Right kidney (tissue), 1 donor: ENCODE measurements around the gene TFEC.

ENCODE experiments used
- DNase-seq: peaks from one replicate; pipeline ENCODE4 v3.0.0-alpha.2; 2016

Gene TFEC

DNA sequence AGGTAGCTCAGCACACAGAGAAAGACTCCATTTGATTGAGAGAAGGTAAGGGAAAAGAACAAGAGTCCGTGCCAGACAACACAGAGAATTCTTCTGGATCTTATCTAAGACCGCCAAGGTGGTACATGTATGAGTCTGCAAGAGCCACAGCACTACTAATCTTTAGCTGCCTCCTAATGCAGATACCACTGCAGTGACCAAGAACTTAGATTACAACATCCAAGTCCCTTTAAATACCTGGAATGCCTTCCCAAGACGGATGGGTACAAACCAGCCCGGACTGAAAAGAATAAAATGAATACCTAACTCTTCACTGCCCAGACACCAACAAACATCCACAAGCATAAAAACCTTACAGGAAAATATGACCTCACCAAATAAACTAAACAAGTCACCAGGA is 33.3 kb downstream of the TFEC start:
- DNase-seq: no peak

DNA sequence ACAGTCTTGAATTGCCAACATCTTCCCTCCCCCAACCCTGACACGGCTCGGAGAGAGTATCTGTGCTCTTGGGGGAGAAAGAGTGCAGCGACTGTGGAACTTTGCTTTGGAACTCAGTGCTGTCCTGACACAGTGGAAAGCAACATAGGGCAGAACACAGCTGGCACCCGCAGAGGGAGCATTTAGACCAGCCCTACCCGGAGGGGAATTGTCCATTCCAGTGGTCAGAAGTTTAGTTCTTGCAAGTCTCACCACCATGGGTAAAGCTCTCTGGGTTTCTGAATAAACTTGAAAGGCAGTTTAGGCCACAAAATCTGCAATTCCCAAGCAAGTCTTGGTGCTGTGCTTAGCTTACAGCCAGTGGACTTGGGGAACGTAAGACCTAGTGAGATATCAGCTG is 34.9 kb downstream of the TFEC start:
- no peak for DNase-seq

DNA sequence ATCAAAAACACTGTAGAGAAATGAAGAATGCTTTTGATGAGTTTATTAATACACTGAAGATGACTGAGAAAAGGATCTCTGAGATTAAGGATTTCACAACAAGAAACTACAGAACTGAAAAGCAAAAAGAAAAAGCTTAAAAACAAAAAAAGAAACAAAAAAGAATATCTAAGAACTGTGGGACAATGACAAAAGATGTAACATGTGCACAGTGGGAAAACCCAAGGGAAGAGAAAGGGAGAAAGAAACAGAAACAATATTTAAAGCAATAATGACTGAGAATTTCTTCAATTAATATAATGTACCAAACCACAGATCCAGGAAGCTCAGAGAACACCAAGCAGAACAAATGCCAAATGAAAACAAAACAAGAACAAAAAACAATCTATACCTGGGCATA is 42.2 kb downstream of the TFEC start:
- no peak for DNase-seq

DNA sequence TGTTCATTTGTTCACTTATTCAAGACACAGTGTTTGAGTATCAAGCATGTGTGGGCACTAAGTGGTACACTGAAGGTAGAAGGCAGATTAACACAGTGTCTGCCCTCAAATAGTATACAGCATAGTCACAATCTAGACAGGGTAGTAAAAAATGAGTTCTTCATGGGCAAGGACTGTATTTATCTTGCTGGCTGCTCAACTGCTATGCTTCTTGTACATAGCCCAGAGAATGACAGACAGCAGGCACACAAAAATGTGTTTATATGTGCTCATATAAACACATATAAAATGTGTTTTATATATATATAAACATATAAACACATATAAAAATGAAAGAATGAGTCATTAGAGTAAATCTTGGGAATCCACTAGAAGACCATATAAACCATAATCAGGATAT is 43.1 kb downstream of the TFEC start:
- DNase-seq: no peak

DNA sequence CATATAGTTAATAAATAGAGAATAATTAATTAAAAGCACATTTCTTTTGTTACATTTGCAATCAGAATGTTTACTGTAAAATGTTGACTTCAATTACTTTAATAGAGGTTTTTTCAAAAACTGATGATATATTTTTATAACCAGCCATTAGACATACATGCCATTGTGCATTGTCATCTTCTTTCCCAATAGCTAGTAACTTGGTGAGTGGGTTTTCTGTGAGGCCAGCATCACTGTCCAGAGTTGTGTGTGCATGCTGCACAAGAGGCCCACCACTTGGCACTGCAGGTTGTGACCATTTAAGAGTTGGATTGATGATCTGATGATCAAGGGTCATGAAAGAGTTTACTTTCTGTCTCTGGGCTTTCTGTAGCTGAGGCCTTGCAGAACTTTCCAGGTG is 46.5 kb downstream of the TFEC start:
- DNase-seq: no peak

DNA sequence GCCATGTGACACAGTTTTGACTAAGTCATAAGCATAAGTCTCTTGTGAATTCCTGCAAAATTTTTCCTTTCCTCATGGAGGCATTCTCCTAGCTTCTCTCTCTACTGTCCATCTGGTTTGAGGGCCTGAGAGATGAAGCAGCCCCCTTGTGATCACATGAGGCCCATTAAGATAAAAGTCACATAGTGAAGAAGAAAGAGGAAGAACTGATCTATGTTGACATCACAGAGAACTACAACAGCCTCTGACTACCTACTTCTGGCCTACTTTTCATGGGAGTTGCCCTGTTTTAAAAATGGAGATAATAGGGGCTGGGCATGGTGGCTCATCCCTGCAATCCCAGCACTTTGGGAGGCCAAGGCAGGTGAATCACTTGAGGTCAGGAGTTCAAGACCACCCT is 50.4 kb downstream of the TFEC start:
- DNase-seq: no peak

DNA sequence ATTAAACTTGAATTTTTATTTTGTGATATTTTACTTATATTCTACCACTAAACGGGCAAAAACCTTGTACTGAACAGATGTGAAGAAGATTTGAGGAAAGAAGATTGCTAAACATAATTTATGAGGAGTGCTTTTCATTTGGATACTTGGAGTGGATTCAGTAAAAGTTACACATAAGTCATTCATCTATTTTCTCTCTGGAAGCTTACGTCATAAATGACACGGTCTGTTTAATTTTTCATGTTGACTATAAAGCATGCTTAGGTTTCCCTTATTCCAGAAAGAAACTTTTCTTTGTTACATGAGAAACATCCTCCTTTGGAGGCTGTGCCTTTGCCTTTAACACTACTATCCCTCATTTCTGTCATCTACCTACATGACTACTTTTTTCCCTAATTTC is 53.9 kb downstream of the TFEC start:
- no peak for DNase-seq

DNA sequence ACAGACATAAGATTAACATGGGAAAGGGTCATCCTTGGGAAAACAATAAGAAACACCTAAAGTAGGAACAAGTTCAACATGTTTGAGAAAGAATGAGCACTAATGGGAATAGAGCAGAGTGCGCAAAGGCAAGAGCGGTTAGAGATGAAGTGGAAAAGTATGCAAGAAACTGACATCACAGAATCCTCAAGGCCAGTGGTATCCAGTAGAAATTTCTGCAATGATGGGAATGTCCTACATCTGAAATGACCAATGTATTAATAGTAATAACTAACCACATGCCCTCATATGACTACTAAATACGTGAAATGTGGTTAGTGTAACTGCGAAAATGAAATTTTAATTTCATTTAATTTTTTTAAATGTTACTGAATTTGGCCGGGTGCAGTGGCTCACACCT is 54.8 kb downstream of the TFEC start:
- no peak for DNase-seq

DNA sequence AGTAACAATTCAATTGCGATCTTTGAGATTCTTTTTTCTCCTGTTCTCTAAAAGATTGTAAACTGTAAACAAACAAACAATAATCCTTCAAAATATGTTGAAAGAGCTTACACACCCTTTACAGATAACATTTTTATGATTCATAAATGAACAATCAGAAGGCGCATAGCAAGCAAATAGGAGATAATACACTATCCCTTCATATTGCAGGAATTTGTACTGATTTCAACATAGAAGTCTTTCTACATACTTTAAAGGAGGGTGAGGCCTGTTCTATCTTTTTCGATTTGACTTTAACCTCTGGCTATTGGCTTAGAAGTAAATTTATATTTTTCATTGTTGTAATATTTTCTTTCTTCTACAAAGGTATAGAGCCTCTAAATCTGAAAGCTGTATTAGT is 57.2 kb downstream of the TFEC start:
- DNase-seq: no peak

DNA sequence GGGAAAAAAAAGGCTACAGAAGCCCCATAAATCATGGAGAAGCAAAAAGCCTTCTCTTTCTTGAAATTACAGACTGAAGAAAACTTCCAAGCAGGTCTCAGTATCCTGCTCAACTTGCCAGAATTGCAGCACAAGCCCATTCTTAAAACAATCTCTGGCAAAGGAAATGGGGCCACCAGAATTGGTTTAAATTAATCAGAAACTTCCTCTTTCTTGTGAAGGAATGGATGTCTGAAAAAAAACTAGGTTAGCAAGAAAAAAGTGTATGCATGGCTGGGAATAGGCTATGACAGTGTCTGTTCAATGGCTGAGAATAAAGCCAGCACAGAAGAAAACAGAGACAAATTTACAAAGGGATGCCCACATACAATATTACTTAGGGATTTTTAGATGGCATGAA is 59.1 kb downstream of the TFEC start:
- no peak for DNase-seq

DNA sequence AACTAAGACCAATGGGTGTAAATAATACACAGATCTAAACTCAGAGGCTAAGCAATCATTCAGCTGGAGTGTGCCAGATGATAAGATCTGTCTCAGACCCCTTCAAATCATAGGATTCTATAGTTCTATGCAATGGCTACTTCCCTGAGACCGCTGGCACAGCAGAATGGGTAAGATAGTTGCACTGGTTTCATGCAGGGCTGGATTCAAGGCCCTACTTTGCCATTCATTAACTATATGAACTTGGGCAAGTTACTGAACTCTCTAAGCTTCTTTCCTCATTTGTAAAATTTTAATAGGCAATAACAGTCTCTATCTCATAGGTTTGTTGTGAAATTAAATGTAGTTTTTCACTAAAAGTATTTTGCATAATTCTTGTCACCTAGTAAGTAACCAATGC is 62.0 kb downstream of the TFEC start:
- DNase-seq: peak; percentile 6

DNA sequence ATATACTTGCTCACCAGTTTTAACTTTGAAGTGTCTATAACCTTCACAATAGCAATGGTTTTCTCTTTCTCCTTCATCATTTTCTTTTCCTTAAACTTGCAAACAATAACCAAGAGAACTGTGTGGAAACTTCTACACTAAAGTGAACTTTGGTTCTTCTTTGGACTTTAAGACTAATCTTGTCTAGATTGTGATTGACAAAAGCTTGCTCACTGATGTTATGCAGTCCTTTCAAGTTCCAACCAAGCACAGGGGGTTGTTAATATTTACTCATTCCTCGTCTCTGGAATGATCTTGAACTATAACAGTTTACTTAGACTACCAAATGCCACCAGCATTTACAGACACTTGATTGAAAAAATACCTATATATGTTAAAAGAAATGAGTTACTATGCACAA is 62.4 kb downstream of the TFEC start:
- no peak for DNase-seq

DNA sequence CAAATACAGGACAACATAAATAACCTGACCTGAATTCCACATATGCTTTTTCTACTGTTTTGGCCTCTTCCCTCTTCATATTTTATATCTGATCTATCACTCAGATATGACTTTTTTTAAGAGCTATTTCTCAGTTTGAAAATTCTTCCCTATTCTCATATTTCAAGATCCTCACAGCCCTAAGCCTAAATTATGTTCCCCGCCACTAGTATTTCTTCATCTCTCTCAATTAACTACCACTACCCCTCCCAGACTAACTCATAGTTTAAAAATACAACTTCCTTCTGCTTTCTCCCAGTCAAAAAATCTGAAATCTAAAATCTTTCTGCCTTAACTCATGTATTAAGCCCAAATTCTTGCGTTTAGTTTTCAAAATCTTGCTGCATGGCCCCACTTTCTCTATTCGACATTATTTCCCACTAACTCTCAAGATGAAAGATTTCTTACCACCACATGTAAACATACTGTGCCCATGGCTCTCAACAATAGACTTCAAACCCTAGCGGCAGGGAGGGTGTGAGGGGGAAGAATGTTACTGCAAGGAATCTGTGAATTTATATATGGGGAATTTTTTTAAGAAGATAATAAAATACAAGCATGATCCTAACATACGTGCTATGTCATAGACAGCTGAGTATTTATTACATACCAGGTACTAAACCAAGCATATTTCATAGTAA is 64.6 kb downstream of the TFEC start:
- no peak for DNase-seq

DNA sequence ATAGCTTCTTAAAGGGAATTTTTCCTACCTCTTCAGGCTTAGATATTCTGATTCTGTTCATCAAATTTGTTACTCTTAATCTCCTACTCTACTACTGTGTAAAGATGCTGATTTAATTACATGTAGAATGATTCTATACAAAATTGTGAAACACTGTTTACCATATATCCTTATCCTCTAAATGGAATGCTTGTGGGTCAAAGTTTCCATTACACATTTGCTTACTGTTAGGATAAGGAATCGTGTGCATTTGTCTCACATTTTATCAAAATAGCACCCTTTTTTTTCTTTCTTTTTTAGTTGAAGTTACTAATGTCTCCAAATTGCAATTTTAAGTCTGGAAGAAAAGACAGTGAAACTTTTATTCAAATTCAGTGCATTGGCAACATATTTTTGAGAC is 65.3 kb downstream of the TFEC start:
- DNase-seq: no peak

DNA sequence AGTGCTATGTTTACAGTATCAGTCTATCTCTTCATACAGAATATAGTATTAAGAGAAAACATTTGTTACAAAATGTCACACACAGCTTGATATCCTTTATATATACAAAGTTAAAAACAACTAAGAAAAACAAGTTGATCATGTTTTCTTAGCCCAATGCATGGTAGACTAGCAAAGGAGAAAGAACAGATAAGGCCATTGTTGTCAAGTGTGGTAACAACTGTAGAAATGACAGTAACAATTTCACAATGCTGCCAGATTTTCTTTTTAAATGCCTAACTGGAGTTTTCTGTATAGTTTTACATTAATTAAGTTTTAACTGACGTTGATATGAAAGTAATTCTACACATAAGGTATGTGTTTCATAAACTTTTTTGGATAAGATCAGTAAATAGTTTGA is 65.8 kb downstream of the TFEC start:
- no peak for DNase-seq

DNA sequence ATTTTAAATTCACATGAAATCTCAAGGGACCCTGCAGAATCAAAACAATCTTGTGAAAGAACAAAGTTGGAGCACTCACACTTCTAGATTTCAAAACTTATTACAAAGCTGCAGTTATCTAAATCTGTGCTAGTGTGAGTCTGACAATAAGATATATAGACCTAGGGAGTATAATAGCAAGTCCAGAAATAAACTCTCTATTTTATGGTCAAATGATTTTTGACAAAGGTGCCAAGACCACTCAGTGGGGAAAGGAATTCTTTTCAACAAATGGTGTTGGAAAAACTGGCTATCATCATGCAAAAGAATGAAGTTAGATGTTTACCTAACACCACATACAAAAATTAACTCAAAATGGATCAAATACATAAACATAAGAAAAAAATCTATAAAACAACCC is 68.2 kb downstream of the TFEC start:
- DNase-seq: no peak

DNA sequence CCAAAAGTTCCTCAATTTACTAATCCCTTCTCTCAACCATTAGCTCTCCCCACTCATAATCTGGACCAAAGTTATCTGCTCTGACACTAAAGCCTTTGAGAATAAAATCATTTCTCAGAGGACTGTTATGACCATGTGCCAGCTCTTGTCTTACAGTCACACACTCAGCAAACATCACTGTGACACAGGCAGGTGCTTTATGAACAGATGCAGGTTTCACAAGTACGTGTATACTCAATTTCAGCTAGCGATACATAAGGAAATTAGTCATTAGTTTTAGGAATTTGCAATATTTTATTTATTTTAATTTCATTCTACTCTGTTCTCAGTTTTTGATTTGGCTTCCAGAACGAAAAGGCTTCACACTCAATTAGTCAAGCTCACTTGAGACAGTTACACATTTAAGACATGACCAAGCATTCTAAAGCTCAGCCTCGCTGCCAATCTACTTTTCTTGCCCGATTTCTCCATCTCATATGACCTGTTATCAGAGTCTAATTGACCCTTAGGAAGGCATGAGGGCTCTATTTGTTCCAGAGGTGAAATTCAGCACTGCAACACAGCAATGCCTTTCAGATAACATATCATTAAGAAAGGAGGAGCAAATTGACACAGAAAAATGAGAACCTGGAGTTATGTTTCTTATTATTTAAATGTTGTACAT is 76.8 kb downstream of the TFEC start:
- DNase-seq: no peak

DNA sequence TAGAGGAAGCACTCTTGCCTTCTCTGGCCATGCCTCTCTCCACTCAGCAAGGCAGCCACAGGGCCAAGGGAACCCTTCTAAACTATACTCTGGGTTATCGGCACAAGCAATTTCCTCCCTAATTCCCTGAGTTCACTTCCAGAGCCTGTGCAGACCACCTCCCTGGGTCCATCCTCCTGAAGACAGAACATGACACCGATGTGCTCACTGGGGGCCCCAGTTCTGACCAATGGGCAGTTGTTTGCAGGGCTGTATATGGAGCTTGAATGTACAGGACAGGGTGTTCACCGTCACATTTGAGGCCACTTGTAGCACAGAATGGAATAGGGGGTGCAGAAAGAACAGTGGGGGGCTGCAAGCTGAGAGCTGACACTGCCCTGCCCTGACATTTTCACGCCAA is 77.7 kb downstream of the TFEC start:
- DNase-seq: no peak

DNA sequence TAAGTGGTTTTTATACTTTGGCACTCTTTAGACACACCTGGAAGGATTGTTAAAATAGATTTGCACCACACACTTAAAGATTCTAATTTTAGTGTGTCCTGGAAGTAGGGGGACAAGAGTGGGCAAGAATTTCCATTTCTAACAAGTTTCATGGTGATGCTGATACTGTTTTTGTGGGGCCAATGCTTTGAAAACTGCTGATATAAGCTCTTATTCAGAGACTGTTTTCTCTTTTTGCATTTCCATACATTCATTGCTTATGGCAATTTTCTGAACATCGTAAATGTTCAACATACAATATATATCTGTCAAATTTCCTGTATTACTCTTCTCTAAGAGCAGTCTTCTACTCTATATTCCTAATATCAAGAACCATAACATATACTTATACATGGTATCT is 79.0 kb downstream of the TFEC start:
- DNase-seq: no peak

DNA sequence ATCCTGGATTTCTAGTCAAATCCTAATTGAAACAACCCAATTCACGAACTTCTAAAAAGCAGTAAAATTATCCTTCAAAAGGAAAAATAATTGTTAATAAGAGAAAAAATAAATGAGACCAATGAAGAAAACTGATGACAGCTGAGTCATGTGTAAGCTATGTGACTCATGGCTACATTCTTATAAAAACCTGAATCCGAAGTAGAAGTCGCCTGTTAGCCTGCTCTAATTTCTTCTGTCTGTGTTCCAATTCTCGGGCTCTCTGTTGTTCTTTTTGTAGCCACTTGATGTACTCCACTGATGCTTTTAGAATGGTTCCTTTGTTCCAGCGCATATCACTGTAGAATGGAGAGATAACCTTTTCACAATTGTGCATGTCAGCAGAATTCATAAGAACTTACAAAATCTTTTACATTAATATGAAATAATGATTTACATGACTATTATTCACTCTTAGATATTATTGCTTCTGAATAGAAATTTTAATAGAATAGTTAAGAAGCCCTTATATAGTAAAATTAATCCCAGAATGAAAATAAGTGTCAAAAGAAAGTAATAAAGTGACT is 88.8 kb downstream of the TFEC start:
- no peak for DNase-seq

DNA sequence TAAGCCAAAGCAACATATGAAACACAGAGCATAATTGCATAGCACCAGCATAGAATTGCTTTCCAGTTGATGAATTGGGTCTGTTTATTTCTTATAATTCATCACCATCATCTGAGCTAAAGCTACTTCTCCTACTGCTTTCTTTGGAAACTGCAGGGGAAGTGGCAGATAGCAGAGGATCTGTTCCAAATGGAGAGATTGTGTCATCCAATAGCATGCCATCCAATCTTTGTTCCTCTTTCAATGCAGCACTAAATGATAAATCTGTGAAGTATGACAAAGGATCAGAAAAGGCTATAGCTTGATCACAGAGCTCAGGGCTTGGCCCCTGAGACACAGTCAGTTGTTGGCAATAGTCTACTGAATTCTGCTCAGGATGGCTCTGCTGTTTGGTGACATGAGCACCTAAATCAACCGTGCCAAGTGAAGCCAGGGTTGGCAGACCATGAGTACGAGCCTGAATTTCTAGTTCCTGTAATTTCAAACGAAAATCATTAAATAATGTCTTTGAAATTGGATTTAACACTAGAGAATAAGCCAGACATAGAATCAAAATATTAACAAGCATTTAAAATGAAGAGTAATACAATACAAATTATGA is 90.0 kb downstream of the TFEC start:
- no peak for DNase-seq

DNA sequence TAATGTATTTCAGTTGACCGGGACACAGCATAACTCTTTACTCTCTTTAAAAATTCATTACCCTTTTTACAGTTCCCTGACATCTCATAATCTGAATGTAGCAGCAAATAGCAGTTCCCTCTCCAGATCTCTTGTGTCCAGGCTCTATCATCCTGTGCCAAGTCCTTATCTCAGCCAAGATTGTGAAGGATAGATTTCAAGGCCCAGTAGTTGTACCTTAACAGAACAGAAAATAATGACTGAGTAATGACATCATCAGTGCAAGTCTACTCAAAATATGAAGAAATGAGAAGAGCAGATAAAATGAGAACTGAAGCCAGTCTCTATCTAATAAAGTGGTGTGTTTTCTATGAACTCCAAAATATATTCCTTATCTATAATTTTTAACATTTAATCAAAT is 92.6 kb downstream of the TFEC start:
- no peak for DNase-seq

DNA sequence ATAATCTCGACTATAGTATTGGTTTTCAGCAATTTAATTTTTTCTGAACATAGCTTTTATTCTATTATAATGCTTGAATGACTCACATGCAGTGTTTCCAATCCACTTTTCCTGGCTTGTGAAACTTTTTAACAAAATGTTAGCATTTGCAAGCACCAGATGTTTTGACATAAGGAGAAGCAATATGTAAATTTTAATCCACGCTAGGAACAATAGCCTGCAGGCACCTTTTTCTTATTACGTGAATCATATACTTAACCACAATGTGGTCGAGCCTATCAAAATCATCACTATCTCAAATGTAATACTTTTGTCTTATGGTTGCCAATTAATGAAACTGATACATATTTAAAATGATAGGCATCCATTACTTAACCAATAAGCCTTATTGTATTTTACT is 97.1 kb downstream of the TFEC start:
- no peak for DNase-seq

DNA sequence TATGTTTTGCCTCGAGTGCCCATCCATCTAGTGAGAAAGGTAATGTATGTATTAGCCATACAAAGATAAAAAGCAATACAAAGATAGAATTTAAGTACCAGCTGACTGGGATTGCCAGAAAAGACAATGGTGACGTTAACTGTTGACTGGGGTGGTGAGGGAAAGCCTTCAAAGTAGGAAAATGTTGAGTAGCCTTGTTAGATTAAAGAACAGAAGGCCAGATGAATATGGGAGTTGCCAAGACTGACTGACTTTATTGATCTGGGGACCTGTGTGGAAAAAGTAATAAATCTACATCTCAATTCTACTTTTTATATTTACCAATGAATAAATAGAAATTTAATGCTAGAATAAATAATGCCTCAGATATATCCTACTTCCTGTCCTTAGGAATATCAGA is 97.7 kb downstream of the TFEC start:
- DNase-seq: no peak
